Subcutaneous adipose tissue (tissue), 4 donors: ENCODE results near the gene CYREN. TPM values are rescaled to one million over a fixed set of nuclear protein-coding genes. Genes with fewer than 3 reads are reported as not detected.

Source experiments
- CTCF ChIP-seq: fragments of 450-650 bp; IDR thresholded peaks from one replicate; pipeline ENCODE4 v1.5.1; 2016; ENCODE audit warnings: low read depth, mild to moderate bottlenecking, control low read depth, antibody characterized with exemption, moderate library complexity
- small RNA-seq: library from RNA; depleted of rRNA; stranded (forward); fragments of <200 nt; gene quantifications from one replicate; pipeline ENCODE3, GENCODE V24; 2016
- total RNA-seq, 4 donors: library from RNA; depleted of rRNA; stranded (reverse); fragments of >200 nt; gene quantifications; one replicate each; pipeline ENCODE4 v1.1.0, GENCODE V29; 2016

The CYREN gene
- total RNA-seq, 4 donors from 2014 or later, result 21.9 to 33.0 (median 29.8) TPM

GRCh38 chr7:135121868-135122267, 48.6 kb downstream of the CYREN start:
- TF ChIP-seq CTCF, result no peak

GRCh38 chr7:135117096-135117495, 53.4 kb downstream of the CYREN start:
- TF ChIP-seq CTCF, result no peak

Small RNA genes within 50 kb of the gene (small RNA-seq; reads per million reads assigned to genes)
- gene MIR6509, result not detected

Other genes with a start within 250 kb of the CYREN start
- gene AGBL3, start 184.2 kb downstream of the CYREN start, total RNA-seq, result 1 to 10 TPM; 2.9 to 4.9 (median 3.6) TPM
- gene TMEM140, start 22.6 kb downstream of the CYREN start, total RNA-seq, result 100 to 1,000 TPM in 1 of 4 donors, 10 to 100 TPM in 3; 36.7 to 114 (median 67.4) TPM
- gene WDR91, start 40.8 kb upstream of the CYREN start, total RNA-seq, result 10 to 100 TPM; 11.3 to 30.2 (median 24.1) TPM
- gene STRA8, start 63.1 kb upstream of the CYREN start, total RNA-seq, result not detected